HEK293 (cell line): ENCODE measurements around the gene PHF20.

Experiments
- CTCF ChIA-PET: fragments of 350-600 bp; formaldehyde crosslinking; extraction: SDS; loops from one replicate; lab custom pipeline; 2021; ENCODE audit warnings: antibody characterized with exemption; lab: Yijun Ruan, JAX
- POLR2A ChIA-PET: fragments of 300-600 bp; formaldehyde crosslinking; extraction: SDS; loops from one replicate; lab custom pipeline; 2020; ENCODE audit warnings: antibody characterized with exemption, inconsistent platforms; lab: Yijun Ruan, JAX
- H3K27ac ChIP-seq: fragments of 200-500 bp; sonication (Bioruptor generic); 2 replicates; pipeline ENCODE4 v1.5.1; 2014; ENCODE audit warnings: low read depth, low read length, control low read depth, inconsistent platforms; ENCODE audit errors: extremely low read depth
- H3K36me3 ChIP-seq, 2 experiments: fragments of 200-500 bp in 1 of 2; sonication (Bioruptor generic) in 1 of 2; 1 replicate in 1 of 2; 2 replicates in 1 of 2; pipeline ENCODE4 v1.5.1; 2014 to 2017; ENCODE audit warnings: inconsistent platforms in 2 of 2, low read length in 2 of 2; ENCODE audit not compliant: control insufficient read depth in 2 of 2, insufficient read depth in 1 of 2
- H3K4me1 ChIP-seq: fragments of 200-500 bp; sonication (Bioruptor generic); 2 replicates; pipeline ENCODE4 v1.5.1; 2014; ENCODE audit warnings: mild to moderate bottlenecking, low read length, inconsistent platforms; ENCODE audit not compliant: control insufficient read depth, insufficient read depth
- H3K4me3 ChIP-seq: 2 replicates; pipeline ENCODE4 v1.5.1; 2011; ENCODE audit warnings: low read depth, mild to moderate bottlenecking, control low read depth, low read length, moderate library complexity
- H3K9me3 ChIP-seq: fragments of 200-500 bp; sonication (Bioruptor generic); 2 replicates; pipeline ENCODE4 v1.5.1; 2014; ENCODE audit warnings: low read depth, low read length, inconsistent platforms; ENCODE audit not compliant: control insufficient read depth, insufficient read depth
- HOXA7 ChIP-seq: sonication (generic); formaldehyde crosslinking; IDR thresholded peaks from 2 replicates; pipeline ENCODE4 v1.8.1; 2022; ENCODE audit warnings: missing genetic modification reagents, borderline replicate concordance
- HOXC10 ChIP-seq: sonication (generic); formaldehyde crosslinking; IDR thresholded peaks from 2 replicates; pipeline ENCODE4 v1.8.1; 2023; ENCODE audit warnings: mild to moderate bottlenecking, missing genetic modification reagents
- TCF7L2 ChIP-seq: IDR thresholded peaks from 2 replicates; pipeline ENCODE4 v1.6.1; 2011; ENCODE audit warnings: low read depth, mild to moderate bottlenecking, inconsistent platforms, low read length, moderate library complexity, borderline replicate concordance
- ZBTB1 ChIP-seq: fragments of 450-650 bp; formaldehyde crosslinking; IDR thresholded peaks from 2 replicates; pipeline ENCODE4 v1.5.1; 2016; ENCODE audit warnings: missing biosample characterization, missing genetic modification characterization
- ZBTB20 ChIP-seq: fragments of 450-650 bp; formaldehyde crosslinking; IDR thresholded peaks from 2 replicates; pipeline ENCODE4 v1.5.1; 2016; ENCODE audit warnings: missing biosample characterization, missing genetic modification characterization
- ZBTB48 ChIP-seq: fragments of 450-650 bp; formaldehyde crosslinking; IDR thresholded peaks from 2 replicates; pipeline ENCODE4 v1.5.1; 2016; ENCODE audit warnings: missing biosample characterization, missing genetic modification characterization
- ZIC2 ChIP-seq: fragments of 450-650 bp; formaldehyde crosslinking; IDR thresholded peaks from 2 replicates; pipeline ENCODE4 v1.5.1; 2016; ENCODE audit warnings: missing biosample characterization, missing genetic modification characterization
- ZNF155 ChIP-seq: fragments of 450-650 bp; formaldehyde crosslinking; IDR thresholded peaks from 2 replicates; pipeline ENCODE4 v1.5.1; 2016; ENCODE audit warnings: missing biosample characterization, missing genetic modification characterization
- ZNF610 ChIP-seq: fragments of 450-650 bp; formaldehyde crosslinking; IDR thresholded peaks from 2 replicates; pipeline ENCODE4 v1.5.1; 2016; ENCODE audit warnings: missing biosample characterization, missing genetic modification characterization, borderline replicate concordance
- ZNF623 ChIP-seq: fragments of 450-650 bp; formaldehyde crosslinking; IDR thresholded peaks from 2 replicates; pipeline ENCODE4 v1.5.1; 2016; ENCODE audit warnings: missing biosample characterization, missing genetic modification characterization
- ZNF664 ChIP-seq: fragments of 450-650 bp; formaldehyde crosslinking; IDR thresholded peaks from 2 replicates; pipeline ENCODE4 v1.5.1; 2016; ENCODE audit warnings: missing biosample characterization, missing genetic modification characterization
- ZNF747 ChIP-seq: fragments of 450-650 bp; formaldehyde crosslinking; IDR thresholded peaks from 2 replicates; pipeline ENCODE4 v1.5.1; 2016; ENCODE audit warnings: missing biosample characterization, missing genetic modification characterization
- ZNF776 ChIP-seq: fragments of 450-650 bp; formaldehyde crosslinking; IDR thresholded peaks from 2 replicates; pipeline ENCODE4 v1.5.0; 2017; ENCODE audit warnings: missing biosample characterization, missing genetic modification characterization, borderline replicate concordance
- ZSCAN23 ChIP-seq: fragments of 450-650 bp; formaldehyde crosslinking; IDR thresholded peaks from 2 replicates; pipeline ENCODE4 v1.5.1; 2016; ENCODE audit warnings: missing biosample characterization, missing genetic modification characterization
- TF ChIP-seq, protein P1 (sequence below): fragments of 450-650 bp; formaldehyde crosslinking; IDR thresholded peaks from 2 replicates; pipeline ENCODE4 v1.5.0; 2017; ENCODE audit warnings: missing biosample characterization, missing genetic modification characterization, borderline replicate concordance
- TF ChIP-seq, protein P2 (sequence below): fragments of 450-650 bp; formaldehyde crosslinking; conservative IDR thresholded peaks from 2 replicates; pipeline ENCODE4 v1.5.1; 2016; ENCODE audit warnings: low read depth, missing biosample characterization, missing genetic modification characterization
- TF ChIP-seq, protein P3 (sequence below): fragments of 450-650 bp; formaldehyde crosslinking; IDR thresholded peaks from 2 replicates; pipeline ENCODE4 v1.5.1; 2017; ENCODE audit warnings: missing biosample characterization, missing genetic modification characterization
- TF ChIP-seq, protein P4 (sequence below): fragments of 450-650 bp; formaldehyde crosslinking; IDR thresholded peaks from 2 replicates; pipeline ENCODE4 v1.5.1; 2017; ENCODE audit warnings: missing biosample characterization, missing genetic modification characterization
- TF ChIP-seq, protein P5 (sequence below): fragments of 450-650 bp; formaldehyde crosslinking; IDR thresholded peaks from 2 replicates; pipeline ENCODE4 v1.5.1; 2016; ENCODE audit warnings: missing biosample characterization, missing genetic modification characterization

The PHF20 gene

DNA sequence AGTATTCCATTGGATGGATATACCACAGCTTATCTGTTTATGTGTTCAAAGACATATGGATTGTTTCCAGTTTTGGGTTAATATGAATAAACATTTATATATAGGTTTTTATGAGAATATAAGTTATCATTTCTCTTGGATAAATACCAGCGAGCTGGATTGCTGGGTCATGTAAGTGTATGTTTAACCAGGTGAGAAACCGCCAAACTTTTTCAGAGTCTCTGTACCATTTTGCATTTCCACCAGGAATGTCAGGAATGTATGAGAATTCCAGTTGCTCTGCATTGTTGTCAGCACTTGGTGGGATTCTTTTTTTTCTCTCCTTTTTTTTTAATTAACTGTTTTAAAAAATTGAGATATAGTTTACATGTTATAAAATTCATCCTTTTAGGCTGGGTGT is 52.1 kb downstream of the PHF20 start (continued):
- TF ChIP-seq, protein P1, sequence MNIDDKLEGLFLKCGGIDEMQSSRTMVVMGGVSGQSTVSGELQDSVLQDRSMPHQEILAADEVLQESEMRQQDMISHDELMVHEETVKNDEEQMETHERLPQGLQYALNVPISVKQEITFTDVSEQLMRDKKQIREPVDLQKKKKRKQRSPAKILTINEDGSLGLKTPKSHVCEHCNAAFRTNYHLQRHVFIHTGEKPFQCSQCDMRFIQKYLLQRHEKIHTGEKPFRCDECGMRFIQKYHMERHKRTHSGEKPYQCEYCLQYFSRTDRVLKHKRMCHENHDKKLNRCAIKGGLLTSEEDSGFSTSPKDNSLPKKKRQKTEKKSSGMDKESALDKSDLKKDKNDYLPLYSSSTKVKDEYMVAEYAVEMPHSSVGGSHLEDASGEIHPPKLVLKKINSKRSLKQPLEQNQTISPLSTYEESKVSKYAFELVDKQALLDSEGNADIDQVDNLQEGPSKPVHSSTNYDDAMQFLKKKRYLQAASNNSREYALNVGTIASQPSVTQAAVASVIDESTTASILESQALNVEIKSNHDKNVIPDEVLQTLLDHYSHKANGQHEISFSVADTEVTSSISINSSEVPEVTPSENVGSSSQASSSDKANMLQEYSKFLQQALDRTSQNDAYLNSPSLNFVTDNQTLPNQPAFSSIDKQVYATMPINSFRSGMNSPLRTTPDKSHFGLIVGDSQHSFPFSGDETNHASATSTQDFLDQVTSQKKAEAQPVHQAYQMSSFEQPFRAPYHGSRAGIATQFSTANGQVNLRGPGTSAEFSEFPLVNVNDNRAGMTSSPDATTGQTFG (tag by site-specific recombination): no peak
- TF ChIP-seq, all 188 proteins: peak for 0

DNA sequence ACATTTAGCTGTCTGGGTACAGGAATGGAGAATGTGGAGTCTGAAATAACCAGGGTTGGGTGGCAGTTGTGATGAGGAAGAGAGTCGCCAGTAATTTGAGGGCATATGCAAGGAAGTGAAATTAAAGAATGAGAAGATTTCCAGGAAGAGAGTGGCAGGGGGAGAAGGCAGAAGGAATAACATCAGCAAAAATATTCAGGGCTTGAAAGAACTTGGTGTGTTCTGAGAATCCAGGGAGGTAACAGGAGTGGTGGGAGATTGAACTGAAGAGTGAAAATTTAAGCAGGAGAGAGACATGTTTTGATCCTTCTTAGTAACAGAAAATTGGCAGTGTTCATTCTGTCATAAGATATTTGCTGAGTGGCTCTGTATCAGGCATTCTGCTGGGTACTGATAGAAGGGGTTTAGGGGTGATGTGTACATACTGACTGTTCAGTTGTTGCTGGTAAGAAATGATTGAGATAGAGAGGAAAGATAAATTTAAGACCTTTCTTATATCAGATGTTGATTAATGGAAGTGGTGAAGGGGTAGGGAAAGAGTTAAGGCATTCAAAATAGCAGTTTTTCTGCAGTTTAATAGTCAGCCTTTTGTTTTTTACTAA is 54.7 kb downstream of the PHF20 start:
- ChIA-PET CTCF (no interaction called here), POLR2A (no interaction called here)
- Histone ChIP-seq H3K9me3 (no peaks in the 10 kb centered on the region), H3K4me1 (no peaks in the 10 kb centered on the region), H3K27ac (no peak overlapping the region), H3K4me3 (no peak overlapping the region), H3K36me3 (no peaks in the 10 kb centered on the region; a peak in 1 of 3 replicates)
- no peak for TF ChIP-seq ZNF155
- TF ChIP-seq, protein P2, sequence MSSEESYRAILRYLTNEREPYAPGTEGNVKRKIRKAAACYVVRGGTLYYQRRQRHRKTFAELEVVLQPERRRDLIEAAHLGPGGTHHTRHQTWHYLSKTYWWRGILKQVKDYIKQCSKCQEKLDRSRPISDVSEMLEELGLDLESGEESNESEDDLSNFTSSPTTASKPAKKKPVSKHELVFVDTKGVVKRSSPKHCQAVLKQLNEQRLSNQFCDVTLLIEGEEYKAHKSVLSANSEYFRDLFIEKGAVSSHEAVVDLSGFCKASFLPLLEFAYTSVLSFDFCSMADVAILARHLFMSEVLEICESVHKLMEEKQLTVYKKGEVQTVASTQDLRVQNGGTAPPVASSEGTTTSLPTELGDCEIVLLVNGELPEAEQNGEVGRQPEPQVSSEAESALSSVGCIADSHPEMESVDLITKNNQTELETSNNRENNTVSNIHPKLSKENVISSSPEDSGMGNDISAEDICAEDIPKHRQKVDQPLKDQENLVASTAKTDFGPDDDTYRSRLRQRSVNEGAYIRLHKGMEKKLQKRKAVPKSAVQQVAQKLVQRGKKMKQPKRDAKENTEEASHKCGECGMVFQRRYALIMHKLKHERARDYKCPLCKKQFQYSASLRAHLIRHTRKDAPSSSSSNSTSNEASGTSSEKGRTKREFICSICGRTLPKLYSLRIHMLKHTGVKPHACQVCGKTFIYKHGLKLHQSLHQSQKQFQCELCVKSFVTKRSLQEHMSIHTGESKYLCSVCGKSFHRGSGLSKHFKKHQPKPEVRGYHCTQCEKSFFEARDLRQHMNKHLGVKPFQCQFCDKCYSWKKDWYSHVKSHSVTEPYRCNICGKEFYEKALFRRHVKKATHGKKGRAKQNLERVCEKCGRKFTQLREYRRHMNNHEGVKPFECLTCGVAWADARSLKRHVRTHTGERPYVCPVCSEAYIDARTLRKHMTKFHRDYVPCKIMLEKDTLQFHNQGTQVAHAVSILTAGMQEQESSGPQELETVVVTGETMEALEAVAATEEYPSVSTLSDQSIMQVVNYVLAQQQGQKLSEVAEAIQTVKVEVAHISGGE (tag by site-specific recombination): no peak
- TF ChIP-seq ZNF623 (tag by site-specific recombination): no peak
- no peak for TF ChIP-seq ZNF776 (tag by site-specific recombination)

DNA sequence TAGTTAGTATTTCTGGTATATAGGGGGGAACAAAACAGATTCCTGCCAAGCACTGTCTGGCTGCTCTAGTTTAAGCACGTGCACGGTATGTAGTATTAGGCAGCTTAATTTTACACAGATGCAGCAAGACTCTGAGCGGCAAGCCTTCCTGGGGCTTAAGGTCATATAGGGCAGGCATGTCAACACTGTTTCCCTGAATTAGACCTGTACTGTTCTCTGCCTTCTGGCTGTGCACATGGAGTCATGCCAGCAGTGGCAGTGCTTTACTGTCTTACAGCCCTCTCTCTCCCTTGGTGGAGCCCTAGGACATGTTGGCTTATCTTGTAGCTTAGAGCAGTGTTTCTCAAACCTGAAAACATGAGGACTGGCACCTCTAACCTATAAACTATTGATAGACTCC is 56.6 kb downstream of the PHF20 start:
- TF ChIP-seq, protein P3, sequence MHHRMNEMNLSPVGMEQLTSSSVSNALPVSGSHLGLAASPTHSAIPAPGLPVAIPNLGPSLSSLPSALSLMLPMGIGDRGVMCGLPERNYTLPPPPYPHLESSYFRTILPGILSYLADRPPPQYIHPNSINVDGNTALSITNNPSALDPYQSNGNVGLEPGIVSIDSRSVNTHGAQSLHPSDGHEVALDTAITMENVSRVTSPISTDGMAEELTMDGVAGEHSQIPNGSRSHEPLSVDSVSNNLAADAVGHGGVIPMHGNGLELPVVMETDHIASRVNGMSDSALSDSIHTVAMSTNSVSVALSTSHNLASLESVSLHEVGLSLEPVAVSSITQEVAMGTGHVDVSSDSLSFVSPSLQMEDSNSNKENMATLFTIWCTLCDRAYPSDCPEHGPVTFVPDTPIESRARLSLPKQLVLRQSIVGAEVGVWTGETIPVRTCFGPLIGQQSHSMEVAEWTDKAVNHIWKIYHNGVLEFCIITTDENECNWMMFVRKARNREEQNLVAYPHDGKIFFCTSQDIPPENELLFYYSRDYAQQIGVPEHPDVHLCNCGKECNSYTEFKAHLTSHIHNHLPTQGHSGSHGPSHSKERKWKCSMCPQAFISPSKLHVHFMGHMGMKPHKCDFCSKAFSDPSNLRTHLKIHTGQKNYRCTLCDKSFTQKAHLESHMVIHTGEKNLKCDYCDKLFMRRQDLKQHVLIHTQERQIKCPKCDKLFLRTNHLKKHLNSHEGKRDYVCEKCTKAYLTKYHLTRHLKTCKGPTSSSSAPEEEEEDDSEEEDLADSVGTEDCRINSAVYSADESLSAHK (tag by site-specific recombination): no peak
- TF ChIP-seq ZIC2 (tag by site-specific recombination) (0 out of 2 replicates have a peak, but pooled peaks have one; percentile 32), ZBTB48 (no peak)
- Histone ChIP-seq H3K27ac (no peak overlapping the region), H3K9me3 (no peaks in the 10 kb centered on the region), H3K4me1 (no peaks in the 10 kb centered on the region), H3K36me3 (no peaks in the 10 kb centered on the region; a peak in 1 of 3 replicates), H3K4me3 (no peak overlapping the region)
- ChIA-PET CTCF (interaction anchor here (1.0 kb wide), 1 partner anchor 21 kb away, joined by 3 read pairs; no protein-coding TSS in a partner anchor), POLR2A (no interaction called here)

DNA sequence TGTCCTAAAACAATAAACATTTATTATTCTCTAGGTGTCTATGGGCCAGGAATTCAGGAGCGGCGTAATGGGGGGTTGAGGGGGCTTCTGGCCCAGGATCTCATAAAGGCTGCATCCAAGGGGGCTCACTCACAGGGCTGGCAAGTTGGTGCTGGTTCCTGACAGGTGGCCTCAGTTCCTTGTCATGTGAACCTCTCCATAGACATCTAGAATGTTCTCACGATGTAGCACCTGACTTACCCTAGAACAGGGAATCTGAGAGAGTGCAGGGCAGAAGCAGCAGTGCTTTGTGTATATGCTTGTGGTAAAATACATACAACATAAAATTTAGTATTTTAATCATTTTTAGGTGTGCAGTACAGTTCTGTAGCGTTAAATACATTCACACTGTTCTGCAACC is 57.1 kb downstream of the PHF20 start:
- ChIA-PET CTCF (no interaction called here), POLR2A (no interaction called here)
- H3K36me3 ChIP-seq: no peaks in the 10 kb centered on the region; a peak in 1 of 3 replicates
- no peak overlapping the region for H3K27ac ChIP-seq
- H3K4me3 ChIP-seq: no peak overlapping the region
- H3K9me3 ChIP-seq: no peaks in the 10 kb centered on the region
- H3K4me1 ChIP-seq: no peaks in the 10 kb centered on the region
- TF ChIP-seq ZBTB1 (tag by site-specific recombination) (no peak), ZNF747 (tag by site-specific recombination) (no peak), TCF7L2 (no peak), ZBTB20 (tag by site-specific recombination) (no peak), ZNF664 (no peak), ZSCAN23 (tag by site-specific recombination) (no peak), HOXA7 (CRISPR knock-in tag) (no peak), ZNF610 (tag by site-specific recombination) (no peak), HOXC10 (no peak)
- TF ChIP-seq, protein P4, sequence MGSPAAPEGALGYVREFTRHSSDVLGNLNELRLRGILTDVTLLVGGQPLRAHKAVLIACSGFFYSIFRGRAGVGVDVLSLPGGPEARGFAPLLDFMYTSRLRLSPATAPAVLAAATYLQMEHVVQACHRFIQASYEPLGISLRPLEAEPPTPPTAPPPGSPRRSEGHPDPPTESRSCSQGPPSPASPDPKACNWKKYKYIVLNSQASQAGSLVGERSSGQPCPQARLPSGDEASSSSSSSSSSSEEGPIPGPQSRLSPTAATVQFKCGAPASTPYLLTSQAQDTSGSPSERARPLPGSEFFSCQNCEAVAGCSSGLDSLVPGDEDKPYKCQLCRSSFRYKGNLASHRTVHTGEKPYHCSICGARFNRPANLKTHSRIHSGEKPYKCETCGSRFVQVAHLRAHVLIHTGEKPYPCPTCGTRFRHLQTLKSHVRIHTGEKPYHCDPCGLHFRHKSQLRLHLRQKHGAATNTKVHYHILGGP (tag by site-specific recombination): no peak
- TF ChIP-seq, protein P5, sequence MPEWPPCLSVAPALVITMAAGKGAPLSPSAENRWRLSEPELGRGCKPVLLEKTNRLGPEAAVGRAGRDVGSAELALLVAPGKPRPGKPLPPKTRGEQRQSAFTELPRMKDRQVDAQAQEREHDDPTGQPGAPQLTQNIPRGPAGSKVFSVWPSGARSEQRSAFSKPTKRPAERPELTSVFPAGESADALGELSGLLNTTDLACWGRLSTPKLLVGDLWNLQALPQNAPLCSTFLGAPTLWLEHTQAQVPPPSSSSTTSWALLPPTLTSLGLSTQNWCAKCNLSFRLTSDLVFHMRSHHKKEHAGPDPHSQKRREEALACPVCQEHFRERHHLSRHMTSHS (tag by site-specific recombination): no peak
